HepG2 (cell line): Measurements from ENCODE around the gene B4GALT3. TPM values are rescaled to one million over a fixed set of nuclear protein-coding genes. Genes with fewer than 3 reads are reported as not detected.

ENCODE experiments used
- ATF1 ChIP-seq: IDR thresholded peaks from 2 replicates; pipeline ENCODE4 v1.6.1; 2016; ENCODE audit warnings: mild to moderate bottlenecking, control low read depth
- EEA1 ChIP-seq: sonication (generic); formaldehyde crosslinking; IDR thresholded peaks from 2 replicates; pipeline ENCODE4 v1.5.1; 2020; ENCODE audit warnings: mild to moderate bottlenecking, missing genetic modification reagents, borderline replicate concordance
- EHMT2 ChIP-seq: fragments of 200-600 bp; sonication (generic); IDR thresholded peaks from 2 replicates; pipeline ENCODE4 v1.7.0; 2017; ENCODE audit warnings: antibody characterized with exemption, low read depth, low read length, borderline replicate concordance
- HHEX ChIP-seq: IDR thresholded peaks from 2 replicates; pipeline ENCODE4 v1.6.1; 2016; ENCODE audit warnings: control low read depth
- HNRNPL ChIP-seq: fragments of 200-400 bp; formaldehyde crosslinking; IDR thresholded peaks from 2 replicates; pipeline ENCODE4 v1.6.1; 2017; ENCODE audit warnings: mild to moderate bottlenecking, low read depth, low read length
- JUN ChIP-seq: sonication (generic); formaldehyde crosslinking; IDR thresholded peaks from 2 replicates; pipeline ENCODE4 v1.4.0; 2020; ENCODE audit warnings: mild to moderate bottlenecking, missing genetic modification reagents
- KLF15 ChIP-seq: sonication (generic); formaldehyde crosslinking; IDR thresholded peaks from 2 replicates; pipeline ENCODE4 v1.8.1; 2023; ENCODE audit warnings: borderline replicate concordance, mild to moderate bottlenecking, inconsistent platforms, missing genetic modification reagents, mixed read lengths
- KMT2B ChIP-seq: IDR thresholded peaks from 2 replicates; pipeline ENCODE4 v1.6.1; 2016; ENCODE audit warnings: missing genetic modification reagents, missing compliant biosample characterization
- MYC ChIP-seq: sonication (generic); formaldehyde crosslinking; IDR thresholded peaks from 2 replicates; pipeline ENCODE4 v1.9.0; 2021; ENCODE audit warnings: missing genetic modification reagents, borderline replicate concordance
- NONO ChIP-seq, 2 experiments: fragments of 450-650 bp in 1 of 2; sonication (generic) in 1 of 2; formaldehyde crosslinking in 1 of 2; IDR thresholded peaks in 1 of 2; conservative IDR thresholded peaks in 1 of 2; 2 replicates each; pipeline versions ENCODE4 v1.6.1 to v1.8.0; 2017 to 2022; ENCODE audit warnings: mild to moderate bottlenecking in 1 of 2, missing genetic modification reagents in 1 of 2, moderate library complexity in 1 of 2
- RBFOX2 ChIP-seq: fragments of 200-400 bp; formaldehyde crosslinking; IDR thresholded peaks from 2 replicates; pipeline ENCODE4 v1.6.1; 2017; ENCODE audit warnings: low read depth, mild to moderate bottlenecking, low read length
- SAP130 ChIP-seq: IDR thresholded peaks from 2 replicates; pipeline ENCODE4 v1.6.1; 2016; ENCODE audit warnings: low read depth
- SKIL ChIP-seq: sonication (generic); formaldehyde crosslinking; IDR thresholded peaks from 2 replicates; pipeline ENCODE4 v1.8.0; 2022; ENCODE audit warnings: missing genetic modification reagents, mild to moderate bottlenecking, moderate library complexity, borderline replicate concordance
- SMAD3 ChIP-seq: sonication (generic); formaldehyde crosslinking; IDR thresholded peaks from 2 replicates; pipeline ENCODE4 v1.4.0; 2020; ENCODE audit warnings: missing genetic modification reagents
- SP4 ChIP-seq: sonication (generic); formaldehyde crosslinking; IDR thresholded peaks from 2 replicates; pipeline ENCODE4 v1.8.1; 2023; ENCODE audit warnings: mild to moderate bottlenecking, missing genetic modification reagents
- TFAP4 ChIP-seq: sonication (generic); IDR thresholded peaks from 2 replicates; pipeline ENCODE4 v1.6.1; 2016; ENCODE audit warnings: low read depth, borderline replicate concordance
- ZNF224 ChIP-seq: sonication (generic); formaldehyde crosslinking; IDR thresholded peaks from 2 replicates; pipeline ENCODE4 v1.5.0; 2020; ENCODE audit warnings: mild to moderate bottlenecking, missing genetic modification reagents
- ZNF430 ChIP-seq: sonication (generic); formaldehyde crosslinking; IDR thresholded peaks from 2 replicates; pipeline ENCODE4 v1.9.0; 2021; ENCODE audit warnings: mild to moderate bottlenecking, missing genetic modification reagents
- ZNF552 ChIP-seq: sonication (generic); formaldehyde crosslinking; IDR thresholded peaks from 2 replicates; pipeline ENCODE4 v1.9.0; 2022; ENCODE audit warnings: missing genetic modification reagents, mild to moderate bottlenecking, borderline replicate concordance
- ZNF777 ChIP-seq: sonication (generic); formaldehyde crosslinking; IDR thresholded peaks from 2 replicates; pipeline ENCODE4 v1.4.0; 2020; ENCODE audit warnings: missing genetic modification reagents
- ZSCAN5A ChIP-seq: sonication (generic); formaldehyde crosslinking; IDR thresholded peaks from 2 replicates; pipeline ENCODE4 v1.8.0; 2022; ENCODE audit warnings: mild to moderate bottlenecking, missing genetic modification reagents, borderline replicate concordance
- polyA plus RNA-seq, 8 experiments: library from polyadenylated mRNA; depleted of rRNA in 3 of 8; stranded (reverse) in 7 of 8; unstranded in 1 of 8; fragments of >200 nt; fragmentation: Illumina TruSeq in 4 of 8; extraction: Trizol in 4 of 8; gene quantifications; 2 replicates each; pipeline versions ENCODE4 v1.2.1 to v1.2.3, GENCODE V29; 2011 to 2016; ENCODE audit warnings: low read depth in 4 of 8, missing spikeins in 1 of 8, mixed read lengths in 1 of 8; ENCODE audit not compliant: insufficient read depth in 1 of 8
- total RNA-seq, 5 experiments: library from RNA; depleted of rRNA; stranded (reverse); fragments of >200 nt; fragmentation: Illumina TruSeq; extraction: Trizol; gene quantifications; 2 replicates each; pipeline ENCODE4 v1.2.3, GENCODE V29; 2016; ENCODE audit warnings: low read depth in 1 of 5
- TF ChIP-seq, protein P1 (sequence below): sonication (generic); formaldehyde crosslinking; IDR thresholded peaks from 2 replicates; pipeline ENCODE4 v1.9.0; 2022; ENCODE audit warnings: missing genetic modification reagents, mild to moderate bottlenecking, borderline replicate concordance
- TF ChIP-seq, protein P2 (sequence below): sonication (generic); formaldehyde crosslinking; IDR thresholded peaks from 2 replicates; pipeline ENCODE4 v1.5.1; 2020; ENCODE audit warnings: missing genetic modification reagents, mild to moderate bottlenecking, borderline replicate concordance

Gene B4GALT3
- total and polyA plus RNA-seq, 2 of the 13 experiments (the other 11 are each of a cell fraction or from before 2014, with no cell fraction given): 35.6 to 40.4 TPM

DNA sequence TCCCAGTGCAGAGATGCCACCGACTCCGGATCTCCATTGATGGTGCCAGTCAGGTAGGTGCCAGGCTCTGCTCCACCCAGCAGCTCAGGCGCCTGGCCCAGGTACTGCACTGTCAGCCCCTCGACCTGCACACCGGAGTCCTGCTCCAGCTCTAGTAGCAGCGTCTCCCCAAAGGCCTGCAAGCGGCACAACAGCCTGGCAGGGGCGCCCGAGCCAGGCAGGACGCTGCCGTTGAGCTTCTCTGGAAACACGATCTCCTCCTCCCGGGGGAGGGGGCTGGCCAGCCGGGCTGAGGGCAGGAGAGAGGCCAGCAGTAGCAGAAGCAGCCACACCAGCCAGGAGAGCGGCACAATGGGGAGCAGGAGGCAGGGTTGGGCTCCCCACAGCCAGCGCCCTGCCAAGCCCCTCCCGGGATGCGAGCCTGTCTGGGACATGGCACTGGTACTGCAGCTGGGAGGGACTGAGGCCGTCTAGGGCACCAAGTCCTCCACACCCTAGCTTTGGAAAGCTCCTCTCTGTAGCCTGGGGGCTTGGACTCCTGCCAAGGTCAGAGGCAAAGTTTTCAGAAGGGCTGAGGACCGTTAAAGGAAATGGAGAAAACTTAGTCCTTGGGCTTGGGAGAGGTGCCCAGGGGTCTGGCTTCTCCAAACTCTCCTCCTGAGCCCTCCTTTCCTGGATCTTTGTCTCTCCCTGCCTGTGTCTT lies 21.0 kb upstream of the B4GALT3 start (continued):
- TF ChIP-seq SKIL (CRISPR knock-in tag): no peak
- TF ChIP-seq NONO (IDR thresholded peaks at IDR 0.05): no peak
- TF ChIP-seq NONO (CRISPR knock-in tag; conservative IDR thresholded peaks at IDR 0.05): no peak
- TF ChIP-seq KLF15 (CRISPR knock-in tag): no peak
- TF ChIP-seq ATF1 (CRISPR knock-in tag): no peak
- peak; percentile 25; the same call in 1 of the 2 replicates for TF ChIP-seq SAP130 (CRISPR knock-in tag)
- TF ChIP-seq HNRNPL: 0 out of 2 replicates have a peak, but pooled peaks have one; percentile 73
- TF ChIP-seq, protein P1, sequence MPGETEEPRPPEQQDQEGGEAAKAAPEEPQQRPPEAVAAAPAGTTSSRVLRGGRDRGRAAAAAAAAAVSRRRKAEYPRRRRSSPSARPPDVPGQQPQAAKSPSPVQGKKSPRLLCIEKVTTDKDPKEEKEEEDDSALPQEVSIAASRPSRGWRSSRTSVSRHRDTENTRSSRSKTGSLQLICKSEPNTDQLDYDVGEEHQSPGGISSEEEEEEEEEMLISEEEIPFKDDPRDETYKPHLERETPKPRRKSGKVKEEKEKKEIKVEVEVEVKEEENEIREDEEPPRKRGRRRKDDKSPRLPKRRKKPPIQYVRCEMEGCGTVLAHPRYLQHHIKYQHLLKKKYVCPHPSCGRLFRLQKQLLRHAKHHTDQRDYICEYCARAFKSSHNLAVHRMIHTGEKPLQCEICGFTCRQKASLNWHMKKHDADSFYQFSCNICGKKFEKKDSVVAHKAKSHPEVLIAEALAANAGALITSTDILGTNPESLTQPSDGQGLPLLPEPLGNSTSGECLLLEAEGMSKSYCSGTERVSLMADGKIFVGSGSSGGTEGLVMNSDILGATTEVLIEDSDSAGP (CRISPR knock-in tag): peak; percentile 36; the same call in 1 of the 2 replicates
- no peak for TF ChIP-seq ZNF552 (CRISPR knock-in tag)
- TF ChIP-seq SMAD3 (CRISPR knock-in tag): no peak
- TF ChIP-seq KMT2B (CRISPR knock-in tag): no peak
- TF ChIP-seq RBFOX2: peak; percentile 51; the same call in 1 of the 2 replicates
- no peak for TF ChIP-seq ZSCAN5A
- TF ChIP-seq EHMT2: no peak
- no peak for TF ChIP-seq TFAP4
- TF ChIP-seq HHEX: no peak
- no peak for TF ChIP-seq JUN
- no peak for TF ChIP-seq ZNF224 (CRISPR knock-in tag)
- 0 out of 2 replicates have a peak, but pooled peaks have one; percentile 72 for TF ChIP-seq ZNF777 (CRISPR knock-in tag)
- TF ChIP-seq, protein P2, sequence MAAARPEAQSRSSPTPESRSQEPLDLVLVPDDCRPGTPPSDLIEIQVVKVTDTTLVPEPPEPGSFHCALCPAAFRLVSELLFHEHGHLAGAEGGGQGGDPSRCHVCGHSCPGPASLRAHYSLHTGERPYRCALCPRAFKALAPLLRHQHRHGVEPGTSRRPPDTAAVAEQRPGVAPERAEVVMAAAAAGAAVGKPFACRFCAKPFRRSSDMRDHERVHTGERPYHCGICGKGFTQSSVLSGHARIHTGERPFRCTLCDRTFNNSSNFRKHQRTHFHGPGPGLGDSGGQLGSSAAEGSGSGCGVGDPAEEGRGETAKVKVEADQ: 0 out of 2 replicates have a peak, but pooled peaks have one; percentile 57
- 0 out of 2 replicates have a peak, but pooled peaks have one; percentile 53 for TF ChIP-seq ZNF430 (CRISPR knock-in tag)
- peak; percentile 22; the same call in 1 of the 2 replicates for TF ChIP-seq MYC (CRISPR knock-in tag)
- TF ChIP-seq SP4 (CRISPR knock-in tag): no peak
- no peak for TF ChIP-seq EEA1 (CRISPR knock-in tag)
